KMS-11 (cell line): ENCODE measurements around the gene CLASRP.
A peak's percentile ranks its signal among the peaks of the same experiment; 100 is the strongest.
"Not testable (repeated sequence)": the region's sequence is repeated elsewhere in the genome, so short reads cannot be mapped to it uniquely, and the experiment has no call there.

Source experiments
- H2AFZ ChIP-seq: fragments of 200-600 bp; sonication (generic); 2 replicates; pipeline ENCODE4 v1.6.1; 2016; ENCODE audit warnings: antibody characterized with exemption, mixed run types, low read depth
- H3K27ac ChIP-seq: fragments of 200-600 bp; sonication (generic); 2 replicates; pipeline ENCODE4 v1.6.1; 2016; ENCODE audit warnings: mild to moderate bottlenecking, mixed run types
- H3K27me3 ChIP-seq: fragments of 200-600 bp; sonication (generic); 2 replicates; pipeline ENCODE4 v1.6.1; 2017; ENCODE audit warnings: mild to moderate bottlenecking, low read depth, mixed run types, moderate library complexity; ENCODE audit not compliant: insufficient read depth
- H3K36me3 ChIP-seq: fragments of 200-600 bp; sonication (generic); 2 replicates; pipeline ENCODE4 v1.6.1; 2017; ENCODE audit warnings: mild to moderate bottlenecking, mixed run types; ENCODE audit not compliant: insufficient read depth
- H3K4me1 ChIP-seq: fragments of 200-600 bp; sonication (generic); 2 replicates; pipeline ENCODE4 v1.6.1; 2016; ENCODE audit warnings: mild to moderate bottlenecking, low read depth, mixed run types; ENCODE audit not compliant: poor library complexity, severe bottlenecking
- H3K4me2 ChIP-seq: fragments of 200-600 bp; sonication (generic); 2 replicates; pipeline ENCODE4 v1.7.0; 2016; ENCODE audit warnings: mild to moderate bottlenecking, mixed run types
- H3K4me3 ChIP-seq: fragments of 200-600 bp; sonication (generic); IDR thresholded peaks from 2 replicates; pipeline ENCODE4 v1.6.1; 2017; ENCODE audit warnings: low read depth, low read length, mixed read lengths; ENCODE audit not compliant: insufficient read depth
- H3K79me2 ChIP-seq: fragments of 200-600 bp; sonication (generic); 2 replicates; pipeline ENCODE4 v1.6.1; 2016; ENCODE audit warnings: low read depth, mixed run types; ENCODE audit not compliant: insufficient read depth
- H3K9ac ChIP-seq: fragments of 200-600 bp; sonication (generic); 2 replicates; pipeline ENCODE4 v1.6.1; 2016; ENCODE audit warnings: mild to moderate bottlenecking, mixed run types
- H4K20me1 ChIP-seq: fragments of 200-600 bp; sonication (generic); 2 replicates; pipeline ENCODE4 v1.6.1; 2016; ENCODE audit warnings: mild to moderate bottlenecking, mixed run types; ENCODE audit not compliant: insufficient read depth
- TF ChIP-seq, protein P1 (sequence below): fragments of 200-600 bp; sonication (generic); conservative IDR thresholded peaks from 2 replicates; pipeline ENCODE4 v1.6.1; 2017; ENCODE audit warnings: low read depth, mild to moderate bottlenecking, antibody characterized with exemption, low read length, moderate library complexity, mixed read lengths

The CLASRP gene

DNA sequence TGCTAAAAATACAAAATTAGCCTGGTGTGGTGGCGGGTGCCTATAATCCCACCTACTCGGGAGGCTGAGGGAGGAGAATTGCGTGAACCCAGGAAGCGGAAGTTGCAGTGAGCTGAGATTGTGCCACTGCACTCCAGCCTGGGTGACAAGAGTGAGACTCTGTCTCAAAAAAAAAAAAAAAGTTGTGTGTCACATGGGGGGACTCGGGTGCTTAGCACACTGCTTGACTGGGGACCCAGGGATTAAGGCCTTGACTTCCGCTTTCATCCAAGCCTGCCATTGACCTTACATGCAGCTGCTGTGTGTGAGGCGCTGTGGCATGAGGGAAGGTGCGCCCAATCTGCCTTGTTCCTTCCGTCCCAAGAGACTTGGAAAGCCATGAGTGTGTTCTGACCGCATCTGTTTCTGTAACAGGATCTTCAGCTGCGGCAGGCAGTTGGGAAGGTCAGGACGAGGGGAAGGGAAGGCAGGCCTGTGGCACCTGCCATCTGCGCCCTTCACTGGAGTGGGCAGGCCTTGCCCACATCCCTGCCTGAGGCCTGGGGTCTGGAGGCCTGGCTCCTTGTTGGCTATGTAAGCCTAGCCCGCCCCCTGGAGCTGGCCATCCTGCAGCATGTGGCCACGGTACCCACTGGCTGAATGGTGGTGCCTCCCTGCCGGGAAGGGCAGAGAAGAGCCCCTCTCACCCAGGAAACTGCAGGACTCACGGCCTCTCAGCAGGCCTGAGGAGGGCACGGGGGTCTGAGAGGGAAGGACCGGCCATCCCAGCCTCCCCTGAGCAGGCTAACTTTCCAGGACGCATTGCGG is 77.2 kb downstream of the CLASRP start:
- H3K9ac ChIP-seq, result no peak overlapping the region
- no peaks in the 10 kb centered on the region for H3K27me3 ChIP-seq
- no peak overlapping the region for H3K4me3 ChIP-seq
- H3K4me2 ChIP-seq, result peak overlapping the region; percentile 100; the same call in 1 of the 2 replicates
- peak overlapping the region; percentile 91 for H3K27ac ChIP-seq
- peaks cover 65% of the 10 kb centered on the region; the same call in 1 of the 2 replicates for H3K79me2 ChIP-seq
- H3K4me1 ChIP-seq, result peaks cover 72% of the 10 kb centered on the region
- H2AFZ ChIP-seq, result no peak overlapping the region
- TF ChIP-seq, protein P1, sequence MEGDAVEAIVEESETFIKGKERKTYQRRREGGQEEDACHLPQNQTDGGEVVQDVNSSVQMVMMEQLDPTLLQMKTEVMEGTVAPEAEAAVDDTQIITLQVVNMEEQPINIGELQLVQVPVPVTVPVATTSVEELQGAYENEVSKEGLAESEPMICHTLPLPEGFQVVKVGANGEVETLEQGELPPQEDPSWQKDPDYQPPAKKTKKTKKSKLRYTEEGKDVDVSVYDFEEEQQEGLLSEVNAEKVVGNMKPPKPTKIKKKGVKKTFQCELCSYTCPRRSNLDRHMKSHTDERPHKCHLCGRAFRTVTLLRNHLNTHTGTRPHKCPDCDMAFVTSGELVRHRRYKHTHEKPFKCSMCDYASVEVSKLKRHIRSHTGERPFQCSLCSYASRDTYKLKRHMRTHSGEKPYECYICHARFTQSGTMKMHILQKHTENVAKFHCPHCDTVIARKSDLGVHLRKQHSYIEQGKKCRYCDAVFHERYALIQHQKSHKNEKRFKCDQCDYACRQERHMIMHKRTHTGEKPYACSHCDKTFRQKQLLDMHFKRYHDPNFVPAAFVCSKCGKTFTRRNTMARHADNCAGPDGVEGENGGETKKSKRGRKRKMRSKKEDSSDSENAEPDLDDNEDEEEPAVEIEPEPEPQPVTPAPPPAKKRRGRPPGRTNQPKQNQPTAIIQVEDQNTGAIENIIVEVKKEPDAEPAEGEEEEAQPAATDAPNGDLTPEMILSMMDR, result no peak
- no peaks in the 10 kb centered on the region for H3K36me3 ChIP-seq
- no peaks in the 10 kb centered on the region for H4K20me1 ChIP-seq

DNA sequence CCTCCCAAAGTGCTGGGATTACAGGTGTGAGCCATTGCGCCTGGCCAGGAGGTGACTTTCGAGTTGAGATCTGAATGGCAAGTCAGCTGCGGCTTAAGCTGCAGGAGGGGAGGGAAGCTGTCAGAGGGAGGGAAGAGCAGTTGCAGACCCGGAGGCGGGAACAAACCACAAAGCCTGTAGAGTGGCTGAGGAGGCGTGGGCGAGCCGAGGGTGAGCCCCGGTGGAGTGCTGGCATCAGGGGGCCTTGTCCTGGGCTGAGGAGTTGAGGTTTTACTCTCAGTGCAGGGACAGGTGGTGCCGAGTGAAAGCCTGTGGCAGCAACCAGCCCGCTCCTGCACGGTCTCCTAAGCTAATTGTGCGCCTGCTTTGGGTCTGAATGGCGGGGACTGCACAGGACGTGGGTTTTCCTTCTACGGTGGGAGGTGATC is 78.3 kb downstream of the CLASRP start:
- H3K4me2 ChIP-seq, result peak overlapping the region; percentile 100
- no peak overlapping the region for H3K4me3 ChIP-seq
- peaks cover 84% of the 10 kb centered on the region for H3K4me1 ChIP-seq
- H3K9ac ChIP-seq, result peak overlapping the region; percentile 52; the same call in 1 of the 2 replicates
- H2AFZ ChIP-seq, result no peak overlapping the region
- peaks cover 69% of the 10 kb centered on the region; the same call in 1 of the 2 replicates for H3K79me2 ChIP-seq
- peak overlapping the region; percentile 91 for H3K27ac ChIP-seq
- no peaks in the 10 kb centered on the region for H3K36me3 ChIP-seq
- H4K20me1 ChIP-seq, result no peaks in the 10 kb centered on the region
- TF ChIP-seq, protein P1, result no peak
- no peaks in the 10 kb centered on the region for H3K27me3 ChIP-seq

DNA sequence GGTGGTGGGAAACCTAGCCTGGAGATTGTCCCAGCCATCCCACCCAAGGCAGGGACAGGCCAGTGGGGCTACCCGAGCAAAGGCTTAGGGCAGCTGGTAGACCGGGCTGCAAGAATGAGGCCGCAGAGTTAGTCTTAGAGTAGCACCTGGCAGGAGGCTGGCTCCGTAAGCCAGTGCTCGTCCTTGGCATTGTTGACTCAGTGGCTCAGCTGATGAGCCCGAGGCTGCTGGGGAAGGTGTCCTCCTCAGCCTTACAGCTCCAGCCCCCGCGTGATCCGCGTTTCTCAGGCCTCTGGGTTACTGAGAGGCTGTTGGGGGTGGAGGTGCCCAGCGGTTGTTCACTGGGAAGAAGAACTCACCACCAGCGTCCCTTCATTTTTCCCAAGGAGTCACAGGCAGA is 78.8 kb downstream of the CLASRP start:
- TF ChIP-seq, protein P1, result no peak
- Histone ChIP-seq H3K27me3 (no peaks in the 10 kb centered on the region), H3K27ac (peak overlapping the region; percentile 91), H3K9ac (peak overlapping the region; percentile 52; the same call in 1 of the 2 replicates), H2AFZ (no peak overlapping the region), H3K4me2 (peak overlapping the region; percentile 100), H4K20me1 (no peaks in the 10 kb centered on the region), H3K36me3 (no peaks in the 10 kb centered on the region), H3K4me1 (peaks cover 89% of the 10 kb centered on the region), H3K4me3 (no peak overlapping the region), H3K79me2 (peaks cover 68% of the 10 kb centered on the region; the same call in 1 of the 2 replicates)

DNA sequence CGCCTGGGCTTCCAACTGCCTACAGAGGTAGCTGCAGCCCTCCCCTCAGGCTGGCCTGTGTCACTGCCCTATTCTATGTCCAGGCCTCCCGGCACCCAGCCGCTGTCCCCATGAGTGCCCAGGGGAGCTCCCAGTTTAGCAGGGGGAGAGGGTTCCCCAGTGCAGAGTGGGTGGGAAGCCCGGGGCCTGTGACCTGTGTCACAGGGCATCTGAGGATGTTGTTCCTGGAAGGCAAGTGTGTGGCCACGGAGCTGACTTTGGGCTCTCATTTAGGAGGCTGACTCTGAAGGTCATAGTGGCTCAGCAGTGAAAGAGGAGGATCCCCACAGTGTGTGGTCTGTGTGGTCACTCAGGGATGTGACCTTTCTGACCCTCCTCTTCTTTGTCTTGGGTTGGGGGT is 79.3 kb downstream of the CLASRP start:
- Histone ChIP-seq H2AFZ (no peak overlapping the region), H3K36me3 (no peaks in the 10 kb centered on the region), H3K79me2 (peaks cover 65% of the 10 kb centered on the region; the same call in 1 of the 2 replicates), H3K27me3 (no peaks in the 10 kb centered on the region), H3K4me1 (peaks cover 88% of the 10 kb centered on the region), H4K20me1 (no peaks in the 10 kb centered on the region), H3K9ac (peak overlapping the region; percentile 52; the same call in 1 of the 2 replicates), H3K4me2 (peak overlapping the region; percentile 100), H3K27ac (peak overlapping the region; percentile 91), H3K4me3 (no peak overlapping the region)
- TF ChIP-seq, protein P1, result no peak

DNA sequence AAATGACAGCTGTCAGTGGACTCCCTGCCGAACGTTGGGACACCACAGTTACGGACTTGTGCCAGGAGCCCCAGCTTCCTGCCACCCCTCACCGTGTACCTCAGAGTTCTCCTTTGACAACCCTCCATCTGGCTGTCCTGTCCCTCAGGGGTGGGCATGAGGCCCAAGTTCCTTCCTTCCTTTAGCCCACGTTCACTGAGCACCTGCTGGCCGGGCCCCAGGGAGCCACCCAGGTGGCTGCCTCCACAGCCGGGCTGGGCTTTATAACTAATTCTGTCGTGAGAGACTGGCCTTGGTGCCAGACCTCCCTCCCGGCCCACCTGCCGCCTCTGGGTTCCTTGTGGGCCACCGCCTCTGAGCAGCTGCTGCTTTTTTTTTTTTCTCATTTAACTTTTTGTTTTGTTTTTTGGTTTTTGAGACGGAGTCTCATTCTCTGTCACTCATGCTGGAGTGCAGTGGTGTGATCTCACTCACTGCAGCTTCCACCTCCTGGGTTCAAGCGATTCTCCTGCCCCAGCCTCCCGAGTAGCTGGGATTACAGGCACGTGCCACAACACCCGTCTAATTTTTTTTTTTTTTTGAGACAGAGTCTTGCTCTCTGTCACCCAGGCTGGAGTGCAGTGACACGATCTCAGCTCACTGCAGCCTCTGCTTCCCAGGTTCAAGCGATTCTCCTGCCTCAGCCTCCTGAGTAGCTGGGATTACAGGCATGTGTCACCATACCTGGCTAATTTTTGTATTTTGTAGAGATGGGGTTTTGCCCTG is 79.9 kb downstream of the CLASRP start:
- not testable (repeated sequence) for H3K27me3 ChIP-seq, H3K4me3 ChIP-seq, H3K36me3 ChIP-seq, H4K20me1 ChIP-seq, H2AFZ ChIP-seq
- Histone ChIP-seq H3K9ac (peak overlapping the region; percentile 52; the same call in 1 of the 2 replicates), H3K27ac (peak overlapping the region; percentile 91), H3K4me1 (peaks cover 81% of the 10 kb centered on the region), H3K4me2 (peak overlapping the region; percentile 100), H3K79me2 (peaks cover 67% of the 10 kb centered on the region; the same call in 1 of the 2 replicates)
